ENCODE data around the gene TBC1D9B. TPM values are rescaled to one million over a fixed set of nuclear protein-coding genes. Genes with fewer than 3 reads are reported as not detected.

TBC1D9B gene
- polyA plus RNA-seq, 1 experiment: 41.1 TPM

DNA sequence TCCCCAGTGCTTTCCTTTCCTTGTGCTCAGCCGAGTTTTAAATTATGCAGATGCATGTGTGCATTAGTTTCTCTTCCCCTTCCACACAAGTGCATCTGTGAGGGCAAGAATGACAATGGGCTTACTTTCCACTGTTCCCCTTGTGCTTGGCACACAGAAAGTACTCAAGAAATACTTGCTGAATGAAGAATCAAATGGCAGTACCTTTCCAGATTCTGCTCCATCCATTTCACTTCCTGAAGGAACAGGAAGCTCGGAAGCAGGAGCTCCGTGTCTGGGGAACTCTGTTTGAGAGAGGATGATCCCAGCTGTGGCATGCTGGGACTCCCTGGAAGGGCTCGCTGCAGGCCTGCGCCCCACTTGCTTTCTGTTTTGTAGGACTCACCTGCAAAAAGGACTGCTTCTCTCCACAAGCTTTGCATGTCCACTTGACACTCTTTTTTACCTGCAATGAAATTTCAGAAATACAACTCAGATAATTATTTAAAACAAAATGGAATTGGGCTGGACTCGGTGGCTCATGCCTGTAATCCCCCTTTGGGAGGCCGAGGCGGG lies 54.6 kb downstream of the TBC1D9B start:
- Histone ChIP-seq H3K27me3 (ENCODE audit: control insufficient read depth, insufficient read depth, low read length) (no peaks in the 10 kb centered on the region), H3K27ac (ENCODE audit: low read depth, low read length) (no peak overlapping the region), H3K9me3 (ENCODE audit: control insufficient read depth, insufficient read depth, low read length) (no peaks in the 10 kb centered on the region), H3K4me3 (ENCODE audit: low read depth, low read length) (no peak overlapping the region)
- TF ChIP-seq, protein P1, sequence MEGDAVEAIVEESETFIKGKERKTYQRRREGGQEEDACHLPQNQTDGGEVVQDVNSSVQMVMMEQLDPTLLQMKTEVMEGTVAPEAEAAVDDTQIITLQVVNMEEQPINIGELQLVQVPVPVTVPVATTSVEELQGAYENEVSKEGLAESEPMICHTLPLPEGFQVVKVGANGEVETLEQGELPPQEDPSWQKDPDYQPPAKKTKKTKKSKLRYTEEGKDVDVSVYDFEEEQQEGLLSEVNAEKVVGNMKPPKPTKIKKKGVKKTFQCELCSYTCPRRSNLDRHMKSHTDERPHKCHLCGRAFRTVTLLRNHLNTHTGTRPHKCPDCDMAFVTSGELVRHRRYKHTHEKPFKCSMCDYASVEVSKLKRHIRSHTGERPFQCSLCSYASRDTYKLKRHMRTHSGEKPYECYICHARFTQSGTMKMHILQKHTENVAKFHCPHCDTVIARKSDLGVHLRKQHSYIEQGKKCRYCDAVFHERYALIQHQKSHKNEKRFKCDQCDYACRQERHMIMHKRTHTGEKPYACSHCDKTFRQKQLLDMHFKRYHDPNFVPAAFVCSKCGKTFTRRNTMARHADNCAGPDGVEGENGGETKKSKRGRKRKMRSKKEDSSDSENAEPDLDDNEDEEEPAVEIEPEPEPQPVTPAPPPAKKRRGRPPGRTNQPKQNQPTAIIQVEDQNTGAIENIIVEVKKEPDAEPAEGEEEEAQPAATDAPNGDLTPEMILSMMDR (IDR thresholded peaks at IDR 0.05; ENCODE audit: low read depth, low read length): no peak
- DNase-seq (ENCODE audit: low read depth, low spot score): no peak
- ChIA-PET POLR2A (interaction anchor here (0.6 to 0.7 kb wide), 2 partner anchors 12 to 14 kb away, joined by 3 to 5 read pairs; no protein-coding TSS in a partner anchor), CTCF (no interaction called here)

DNA sequence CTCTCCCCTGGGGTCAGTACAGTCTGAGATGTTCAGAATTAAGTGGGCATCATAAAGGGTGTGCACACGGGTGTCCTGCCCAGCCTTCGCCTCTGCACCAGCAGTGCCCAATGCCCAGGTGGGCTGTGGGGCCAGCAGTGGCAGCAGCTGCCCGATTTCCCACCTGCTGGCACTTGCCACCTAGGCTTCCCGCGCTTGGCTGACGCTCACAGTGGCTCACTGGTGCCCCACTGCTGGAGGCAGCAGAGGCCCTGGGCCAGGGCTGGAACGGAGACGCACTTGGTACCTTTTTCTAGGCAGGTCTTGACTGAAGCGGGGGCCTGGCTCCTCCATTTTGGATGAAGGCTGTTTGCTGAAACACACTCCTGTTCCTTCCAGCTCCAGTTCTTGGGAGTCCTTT lies 66.1 kb downstream of the TBC1D9B start:
- Histone ChIP-seq H3K27ac (ENCODE audit: low read depth, low read length) (no peak overlapping the region), H3K9me3 (ENCODE audit: control insufficient read depth, insufficient read depth, low read length) (peaks cover 20% of the 10 kb centered on the region), H3K4me3 (ENCODE audit: low read depth, low read length) (no peak overlapping the region), H3K27me3 (ENCODE audit: control insufficient read depth, insufficient read depth, low read length) (no peaks in the 10 kb centered on the region)
- no peak for DNase-seq (ENCODE audit: low read depth, low spot score)
- TF ChIP-seq, protein P1 (IDR thresholded peaks at IDR 0.05; ENCODE audit: low read depth, low read length): no peak
- ChIA-PET POLR2A (interaction anchor here (0.5 to 0.6 kb wide), 3 partner anchors 12 to 261 kb away, joined by 3 to 4 read pairs (median 3); no protein-coding TSS in a partner anchor), CTCF (no interaction called here)

DNA sequence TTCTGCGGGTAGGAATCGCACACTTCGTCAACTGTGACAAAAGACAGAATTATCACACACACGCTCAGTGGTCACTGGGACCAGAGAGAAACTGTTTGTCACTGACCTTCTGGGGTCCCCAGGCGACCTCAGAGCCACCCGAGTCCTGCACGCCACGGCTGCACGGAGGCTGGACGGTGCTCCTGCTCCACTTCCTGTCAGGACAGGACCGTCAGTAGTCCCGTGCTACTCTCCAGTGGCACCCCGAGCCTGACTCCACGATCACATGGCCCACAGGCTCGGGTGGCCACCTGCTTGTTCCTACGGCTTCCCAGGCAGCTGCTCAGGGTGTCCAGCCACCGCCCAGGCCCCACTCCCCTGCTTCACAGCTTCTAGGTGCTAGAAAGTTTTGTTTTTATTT lies 66.9 kb downstream of the TBC1D9B start:
- POLR2A ChIA-PET: interaction anchor here (0.5 kb wide), 3 partner anchors 13 to 260 kb away, joined by 3 to 4 read pairs (median 3); no protein-coding TSS in a partner anchor

DNA sequence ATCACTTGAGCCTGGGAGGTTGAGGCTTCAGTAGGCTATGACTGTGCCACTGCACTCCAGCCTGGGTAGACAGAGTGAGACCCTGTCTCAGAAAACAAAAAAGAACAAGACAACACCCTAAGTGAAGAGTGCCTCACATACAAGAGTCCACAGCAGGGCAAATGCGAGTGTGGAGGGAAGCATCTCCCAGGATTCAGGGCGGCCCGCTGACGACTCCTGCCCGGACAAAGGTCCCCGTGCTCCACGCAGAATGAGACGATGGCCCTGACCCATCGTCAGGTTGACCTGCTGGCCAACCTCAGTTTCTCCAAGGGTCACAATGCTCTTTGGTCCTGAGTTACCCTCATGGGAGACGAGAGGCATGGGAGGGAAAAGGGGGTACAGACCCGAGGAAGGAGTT lies 67.4 kb downstream of the TBC1D9B start:
- peak overlapping the region; percentile 21 for H3K27ac ChIP-seq (ENCODE audit: low read depth, low read length)

More for the DNA sequence above, 66.9 kb downstream of the TBC1D9B start:
- Histone ChIP-seq H3K27ac (ENCODE audit: low read depth, low read length) (no peak overlapping the region), H3K27me3 (ENCODE audit: control insufficient read depth, insufficient read depth, low read length) (no peaks in the 10 kb centered on the region), H3K9me3 (ENCODE audit: control insufficient read depth, insufficient read depth, low read length) (peaks cover 14% of the 10 kb centered on the region), H3K4me3 (ENCODE audit: low read depth, low read length) (no peak overlapping the region)
- TF ChIP-seq, protein P1 (IDR thresholded peaks at IDR 0.05; ENCODE audit: low read depth, low read length): no peak
- CTCF ChIA-PET: no interaction called here
- no peak for DNase-seq (ENCODE audit: low read depth, low spot score)

More for the DNA sequence above, 67.4 kb downstream of the TBC1D9B start:
- Histone ChIP-seq H3K4me3 (ENCODE audit: low read depth, low read length) (no peak overlapping the region), H3K9me3 (ENCODE audit: control insufficient read depth, insufficient read depth, low read length) (peaks cover 10% of the 10 kb centered on the region), H3K27me3 (ENCODE audit: control insufficient read depth, insufficient read depth, low read length) (no peaks in the 10 kb centered on the region)
- TF ChIP-seq, protein P1 (IDR thresholded peaks at IDR 0.05; ENCODE audit: low read depth, low read length): no peak
- POLR2A ChIA-PET: interaction anchor here (0.5 kb wide), 1 partner anchor 139 kb away, joined by 3 read pairs; no protein-coding TSS in a partner anchor
- CTCF ChIA-PET: no interaction called here
- no peak for DNase-seq (ENCODE audit: low read depth, low spot score)

Data from AG04450 (cell line).